HG03159 (cell line): ENCODE measurements around the gene RPH3AL.
"Not testable (repeated sequence)": the region's sequence is repeated elsewhere in the genome, so short reads cannot be mapped to it uniquely, and the experiment has no call there.

Source experiments
- ATAC-seq: cut with Tn5 transposase; IDR thresholded peaks from one replicate; pipeline ENCODE4 v1.9.1; 2021; ENCODE audit warnings: mild to moderate bottlenecking, moderate library complexity; ENCODE audit not compliant: unreplicated experiment

Gene RPH3AL

DNA sequence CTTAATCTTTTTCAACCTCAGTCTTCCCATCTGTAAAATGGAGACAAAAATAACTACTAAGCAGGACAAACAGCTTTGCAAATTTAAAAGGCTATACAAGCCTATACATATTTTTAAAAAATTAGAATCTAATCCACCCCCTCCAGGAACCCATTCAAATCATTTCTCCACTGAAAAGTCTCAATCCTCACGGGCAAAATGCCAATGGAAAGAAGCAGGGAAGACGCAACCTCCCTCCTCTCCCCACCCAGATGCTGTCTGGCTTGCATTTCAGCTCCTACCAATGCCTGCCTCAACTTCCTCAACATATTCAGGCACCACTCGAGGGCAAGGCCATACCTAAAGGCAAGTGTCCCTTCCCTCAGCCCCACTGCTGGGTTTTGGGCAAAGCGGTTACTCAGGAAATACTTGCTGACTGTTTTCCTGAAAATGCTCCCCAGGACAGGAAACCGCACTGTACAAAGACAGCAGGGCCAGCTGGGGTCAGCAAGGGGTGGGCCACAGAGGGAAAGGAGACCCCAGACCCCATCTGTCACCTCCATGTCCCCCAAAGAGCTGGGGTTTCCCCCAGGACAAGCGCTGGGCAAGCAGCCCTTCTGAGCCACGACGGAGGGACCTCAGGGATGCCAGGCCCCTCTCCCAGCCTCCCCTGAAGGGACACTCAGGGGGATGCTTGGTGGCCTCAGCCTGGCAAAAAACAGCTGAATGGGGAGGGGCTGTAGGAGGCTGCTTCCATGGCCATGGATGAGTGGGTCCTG lies 123.5 kb downstream of the RPH3AL start:
- ATAC-seq = no peak

DNA sequence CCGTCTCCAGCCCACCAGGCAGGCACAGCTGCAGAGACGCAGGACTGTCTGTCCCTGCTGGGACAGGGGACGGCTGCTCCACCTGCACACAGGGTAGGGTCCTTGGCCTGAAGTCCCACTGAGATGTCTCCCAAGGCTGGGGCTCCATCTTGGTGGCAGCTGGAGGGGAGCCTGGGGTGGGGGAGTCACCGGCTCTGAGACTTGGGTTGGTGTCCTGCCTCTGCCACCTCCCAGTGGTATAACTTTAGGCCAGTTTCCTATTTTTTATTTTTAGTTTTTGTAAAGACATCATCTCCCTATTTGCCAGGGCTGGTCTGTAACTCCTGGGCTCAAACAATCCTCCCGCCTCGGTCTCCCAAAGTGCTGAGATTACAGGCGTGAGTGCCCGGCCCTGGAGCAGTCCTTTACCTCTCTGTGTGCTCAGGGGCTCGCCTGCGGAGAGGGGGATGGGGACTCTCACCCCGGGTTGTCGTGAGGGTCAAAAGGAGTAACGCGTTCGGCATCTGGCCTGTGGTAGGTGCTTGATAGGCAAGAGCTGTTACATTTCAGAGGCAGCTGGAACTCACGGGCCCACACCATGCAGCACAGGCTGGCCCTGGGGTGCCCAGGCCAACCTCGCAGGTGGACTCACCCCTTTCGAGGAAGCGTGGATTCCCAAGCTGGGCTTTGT lies 124.5 kb downstream of the RPH3AL start:
- no peak for ATAC-seq

DNA sequence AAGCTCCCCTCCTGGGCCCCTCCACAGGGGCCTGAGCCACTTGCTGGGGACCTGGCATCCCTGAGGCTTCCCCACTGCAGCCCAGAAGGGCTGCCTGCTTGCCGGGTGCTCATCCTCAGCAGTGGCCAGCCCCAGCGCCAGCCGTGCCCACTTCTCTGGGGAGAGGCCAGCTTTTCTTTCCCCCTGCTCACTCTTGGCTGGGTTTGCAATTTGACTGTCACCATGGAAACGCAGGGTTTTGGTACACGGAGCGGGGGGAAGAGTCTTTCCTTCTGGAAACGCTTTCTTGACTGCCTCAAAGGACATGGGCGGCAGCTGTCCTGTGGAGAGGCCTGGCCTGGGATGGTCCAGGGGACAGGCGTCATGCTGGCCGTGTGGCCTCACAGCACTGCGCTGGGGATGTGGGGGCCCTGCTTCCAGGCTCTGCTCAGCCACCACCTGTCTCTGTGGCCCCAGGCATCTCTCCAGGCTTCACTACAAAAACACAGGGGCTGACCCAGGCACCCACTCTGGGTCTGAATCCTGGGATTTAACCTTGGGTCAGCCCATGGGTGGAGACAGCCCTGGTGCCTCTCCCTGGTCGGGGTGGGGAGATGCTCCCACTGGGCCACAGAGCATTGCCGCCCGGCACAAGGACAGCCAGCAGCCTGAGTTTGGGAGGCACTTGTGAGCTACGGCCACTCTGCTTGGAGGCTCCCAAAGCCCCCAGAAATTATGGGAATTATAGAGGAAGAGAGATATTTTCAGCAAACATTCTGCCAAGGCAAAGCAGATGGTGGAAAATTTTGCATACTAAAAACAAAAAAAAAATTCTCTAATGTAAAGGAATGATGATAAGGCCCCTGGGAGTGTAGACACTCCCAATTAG lies 125.3 kb downstream of the RPH3AL start:
- no peak for ATAC-seq

DNA sequence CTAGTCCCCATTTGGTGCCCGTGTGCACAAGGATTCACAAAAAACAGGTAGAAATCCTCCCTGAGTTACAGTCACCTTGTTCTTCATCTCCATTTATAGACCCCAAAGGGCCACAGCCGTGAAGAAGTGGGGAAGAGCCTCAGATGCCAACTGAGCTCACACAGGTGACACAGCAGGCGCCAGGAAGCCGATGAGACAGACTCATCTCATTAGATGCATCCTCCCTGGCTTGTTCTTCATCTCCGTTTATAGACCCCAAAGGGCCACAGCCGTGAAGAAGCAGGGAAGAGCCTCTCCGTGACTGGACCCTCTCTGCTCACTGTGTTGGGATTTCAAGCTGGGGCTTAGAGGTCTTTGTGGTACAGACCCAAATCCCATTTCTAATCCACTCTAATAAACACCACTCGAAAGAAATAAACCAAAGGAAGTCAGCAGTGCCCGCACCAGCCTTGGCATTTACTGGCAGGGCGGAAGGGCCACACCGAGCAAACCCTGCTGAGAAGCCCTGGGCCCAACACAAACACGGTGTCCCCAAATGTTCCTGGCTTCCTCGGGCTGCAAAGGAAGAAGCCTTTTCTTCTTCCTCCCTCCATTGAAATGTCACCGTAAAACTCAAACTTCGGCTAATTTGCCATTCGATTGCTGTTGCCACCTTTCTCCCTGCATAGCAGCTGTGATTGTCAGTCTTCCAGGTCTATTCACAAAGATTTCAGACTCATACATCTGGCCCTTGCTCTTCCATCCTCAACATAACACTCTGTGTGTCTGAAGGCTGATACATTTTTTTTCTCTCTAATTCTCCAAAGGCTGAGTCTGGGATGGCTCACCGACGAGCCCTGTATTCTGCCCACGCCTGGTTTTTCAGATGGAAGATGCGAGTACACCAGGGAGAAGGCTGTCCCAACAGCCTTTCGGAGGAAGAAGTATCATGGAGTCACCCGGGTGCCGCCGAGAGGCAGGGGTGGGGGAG lies 126.2 kb downstream of the RPH3AL start:
- no peak for ATAC-seq

DNA sequence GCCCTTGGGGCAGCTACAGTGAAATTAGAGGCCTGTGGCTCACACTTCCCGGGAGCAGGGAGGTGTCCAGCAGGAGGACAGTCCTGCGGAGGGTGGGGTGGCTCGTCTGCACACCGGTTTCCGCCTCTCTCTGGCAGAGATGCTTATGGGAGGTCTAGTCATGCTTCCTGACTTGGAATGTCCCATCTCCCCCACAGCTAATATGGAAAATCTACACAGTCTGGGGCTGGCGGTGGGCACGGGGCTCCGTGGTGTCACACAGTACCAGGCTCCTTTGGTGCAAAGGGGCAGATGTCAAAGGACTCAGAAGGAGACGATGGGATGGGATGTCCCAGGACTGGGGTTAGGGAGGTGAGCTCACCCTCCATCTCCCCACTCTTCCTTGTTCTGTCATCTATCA lies 127.1 kb downstream of the RPH3AL start:
- no peak for ATAC-seq

DNA sequence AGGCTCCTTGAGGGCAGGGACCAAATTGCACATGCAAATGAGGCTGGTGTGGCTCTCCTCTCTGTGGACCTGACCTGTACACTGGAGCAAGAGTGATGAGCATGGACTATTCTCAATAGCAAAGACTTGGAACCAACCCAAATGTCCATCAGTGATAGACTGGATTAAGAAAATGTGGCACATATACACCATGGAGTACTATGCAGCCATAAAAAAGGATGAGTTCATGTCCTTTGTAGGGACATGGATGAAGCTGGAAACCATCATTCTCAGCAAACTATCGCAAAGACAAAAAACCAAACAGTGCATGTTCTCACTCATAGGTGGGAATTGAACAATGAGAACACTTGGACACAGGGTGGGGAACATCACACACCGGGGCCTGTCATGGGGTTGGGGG lies 128.0 kb downstream of the RPH3AL start:
- ATAC-seq = not testable (repeated sequence)

DNA sequence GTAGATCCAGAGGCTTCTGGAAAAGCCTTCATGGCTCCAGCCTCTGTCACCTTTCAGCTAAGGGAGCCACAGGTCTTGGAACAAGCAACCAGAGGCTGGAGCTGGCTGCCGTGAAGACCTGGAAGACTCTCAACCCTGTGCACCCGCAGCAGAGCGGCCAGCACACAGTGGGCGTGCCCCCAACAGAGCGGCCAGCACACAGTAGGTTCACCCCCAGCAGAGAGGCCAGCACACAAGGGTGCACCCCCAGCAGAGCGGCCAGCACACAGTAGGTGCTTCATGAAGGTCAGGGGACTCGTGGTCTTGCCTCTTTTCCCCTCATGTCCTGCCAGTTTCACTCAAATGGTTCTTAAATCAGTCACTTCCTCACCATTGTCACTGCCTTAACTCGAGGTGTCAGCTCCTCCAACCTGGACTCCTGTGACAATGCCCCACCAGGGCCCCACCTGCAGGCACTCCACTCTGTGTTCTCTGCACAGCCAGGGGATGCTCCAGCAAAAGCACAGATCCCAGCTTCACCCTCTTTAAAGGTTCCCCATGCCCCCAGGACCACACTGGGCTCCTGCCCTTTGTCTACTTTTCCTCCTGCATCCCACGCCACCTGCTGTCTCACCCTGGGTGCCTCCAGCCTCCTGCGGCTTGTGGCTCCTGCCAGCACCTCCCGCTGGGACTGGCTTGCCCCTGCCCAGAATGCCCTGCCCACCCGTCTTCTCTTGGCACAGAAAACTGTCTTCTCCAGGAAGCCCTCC lies 128.7 kb downstream of the RPH3AL start:
- no peak for ATAC-seq

DNA sequence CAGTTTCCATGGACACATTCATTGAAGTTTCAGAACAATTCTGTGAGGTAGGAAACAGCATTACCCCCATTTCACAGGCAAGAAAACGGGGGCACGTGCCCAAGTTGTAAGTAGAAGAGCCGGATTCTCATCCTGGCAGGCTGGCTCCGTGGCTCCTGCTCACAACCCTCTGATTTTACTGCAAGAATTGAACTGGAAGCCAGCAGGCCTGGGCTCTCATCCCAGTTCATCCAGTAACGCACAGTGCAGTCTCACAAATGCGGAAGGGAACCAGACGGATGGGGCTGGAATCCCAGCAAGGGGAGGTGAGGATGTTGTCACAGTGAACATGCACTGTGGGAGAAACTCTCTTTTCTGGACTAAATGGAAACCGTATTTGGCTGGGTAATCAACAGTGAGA lies 130.4 kb downstream of the RPH3AL start:
- ATAC-seq = no peak

DNA sequence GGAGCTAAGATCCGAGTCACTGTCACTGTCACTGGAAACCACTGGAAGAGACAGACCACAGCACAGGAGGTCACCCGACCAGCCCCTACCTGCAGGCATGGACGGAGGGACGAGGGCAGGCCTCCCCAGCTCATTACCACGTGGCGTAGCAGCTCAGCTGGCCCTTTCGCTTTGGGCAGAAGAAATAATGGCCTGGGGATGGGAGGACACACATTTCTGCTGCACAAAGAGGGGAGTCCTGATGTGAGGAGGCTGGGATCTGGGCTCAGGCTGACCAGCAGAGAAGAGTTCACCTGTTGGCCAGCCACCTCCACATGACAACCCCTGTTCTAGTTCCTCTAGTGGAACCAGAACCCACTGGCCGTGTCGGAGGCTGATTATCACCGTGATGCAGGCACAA lies 132.9 kb downstream of the RPH3AL start:
- no peak for ATAC-seq

DNA sequence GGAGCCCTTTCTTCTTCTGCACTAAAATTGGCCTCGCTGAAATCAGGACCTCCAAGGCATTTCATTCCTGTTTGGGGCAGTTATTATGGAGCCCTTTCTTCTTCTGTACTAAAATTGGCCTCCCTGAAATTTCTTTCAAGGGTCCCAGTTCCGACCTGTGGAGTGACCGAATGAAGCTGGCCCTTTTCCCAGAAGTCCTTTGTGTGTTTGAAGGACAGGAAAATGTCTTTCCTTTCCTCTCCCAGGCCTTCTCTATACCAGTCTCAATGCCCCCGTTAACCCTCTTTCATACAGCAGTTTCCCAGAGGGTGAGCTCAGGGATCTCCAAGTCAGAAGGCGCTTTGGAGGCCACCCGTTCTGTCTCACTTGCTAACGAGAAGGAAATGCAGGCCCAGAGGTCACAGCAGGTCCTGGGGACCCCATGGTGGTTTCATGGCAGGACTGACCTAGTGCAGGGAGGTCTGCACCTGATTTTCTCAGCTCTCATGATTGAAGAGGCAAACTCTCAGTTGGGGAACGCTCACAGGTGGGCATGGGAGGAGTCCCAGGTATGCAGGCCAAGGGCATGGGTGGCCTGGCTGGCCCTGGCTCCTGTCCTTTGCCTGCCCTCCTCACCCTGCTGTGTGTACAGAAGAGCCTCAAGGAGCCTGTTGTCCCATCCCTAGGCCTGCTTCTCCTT lies 134.0 kb downstream of the RPH3AL start:
- ATAC-seq = no peak

DNA sequence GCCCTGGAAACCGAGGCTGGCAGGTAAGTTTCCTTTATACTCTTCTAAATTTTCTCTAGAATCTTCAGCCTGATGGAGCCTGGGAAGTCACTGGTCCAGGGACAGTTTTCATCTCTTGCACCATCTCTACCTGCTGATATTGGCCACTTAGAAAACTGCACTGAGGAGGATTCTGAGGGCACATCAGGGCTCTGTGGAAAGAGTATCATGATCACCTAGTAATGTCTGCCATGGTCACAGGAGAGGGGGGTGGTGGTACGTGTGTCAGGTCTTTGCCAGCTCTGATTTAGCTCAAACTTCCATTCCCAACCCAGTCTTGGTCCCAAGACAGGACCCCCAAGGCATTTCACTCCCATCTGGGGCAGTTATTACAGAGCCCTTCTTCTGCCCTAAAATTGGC lies 136.0 kb downstream of the RPH3AL start:
- no peak for ATAC-seq

DNA sequence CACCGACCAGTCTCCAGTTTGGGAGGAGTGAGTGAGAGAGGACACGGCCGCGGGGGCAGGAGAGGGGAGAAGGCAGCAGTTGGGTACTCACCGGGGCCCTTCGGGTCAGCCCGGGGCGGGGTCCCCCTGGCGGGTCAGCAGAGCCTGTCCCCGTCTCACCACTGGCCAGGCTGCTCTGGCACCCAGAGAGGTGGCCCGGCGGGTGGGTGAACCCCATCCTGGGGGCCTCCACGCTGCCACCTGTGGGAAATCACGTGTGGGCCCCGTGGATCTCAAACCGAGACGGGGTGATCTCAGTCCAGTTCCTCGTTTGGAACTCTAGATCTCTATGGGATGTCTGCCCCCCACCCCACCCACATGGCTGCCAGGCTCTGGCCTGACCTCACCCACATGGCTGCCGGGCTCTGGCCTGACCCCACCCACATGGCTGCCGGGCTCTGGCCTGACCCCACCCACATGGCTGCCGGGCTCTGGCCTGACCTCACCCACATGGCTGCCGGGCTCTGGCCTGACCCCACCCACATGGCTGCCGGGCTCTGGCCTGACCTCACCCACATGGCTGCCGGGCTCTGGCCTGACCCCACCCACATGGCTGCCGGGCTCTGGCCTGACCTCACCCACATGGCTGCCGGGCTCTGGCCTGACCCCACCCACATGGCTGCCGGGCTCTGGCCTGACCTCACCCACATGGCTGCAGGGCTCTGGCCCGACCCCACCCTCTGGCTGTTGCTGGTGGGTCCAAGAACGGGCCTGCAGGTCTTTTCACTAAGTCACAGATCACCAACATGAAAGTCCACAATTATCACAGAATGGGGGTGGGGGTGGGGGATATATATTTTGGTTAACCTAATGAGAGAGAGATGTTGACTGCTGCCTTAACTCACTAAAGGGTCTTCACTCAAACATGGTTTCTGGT lies 136.8 kb downstream of the RPH3AL start:
- not testable (repeated sequence) for ATAC-seq

DNA sequence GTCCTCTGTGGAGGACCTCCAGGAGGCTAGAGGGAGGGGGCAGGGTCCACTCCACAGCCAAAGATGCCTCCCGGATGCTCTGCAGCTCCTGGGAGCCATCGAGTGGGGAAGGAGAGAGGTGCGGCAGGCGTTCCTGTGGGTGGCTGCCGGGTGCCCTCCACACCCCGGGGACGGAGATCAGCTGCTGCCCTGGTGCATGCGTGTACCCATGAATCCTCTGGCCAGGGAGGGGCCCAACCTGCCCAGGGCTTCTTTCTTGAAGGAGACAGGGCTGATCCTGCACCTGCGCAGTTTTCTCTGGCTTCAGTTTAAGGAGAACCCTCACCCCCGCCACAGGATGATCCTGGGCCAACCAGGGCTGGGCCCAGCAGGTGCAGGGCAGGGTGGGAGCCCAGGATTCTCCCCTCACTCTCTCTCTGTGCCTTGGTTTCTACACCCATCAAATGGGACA lies 137.7 kb downstream of the RPH3AL start:
- no peak for ATAC-seq

DNA sequence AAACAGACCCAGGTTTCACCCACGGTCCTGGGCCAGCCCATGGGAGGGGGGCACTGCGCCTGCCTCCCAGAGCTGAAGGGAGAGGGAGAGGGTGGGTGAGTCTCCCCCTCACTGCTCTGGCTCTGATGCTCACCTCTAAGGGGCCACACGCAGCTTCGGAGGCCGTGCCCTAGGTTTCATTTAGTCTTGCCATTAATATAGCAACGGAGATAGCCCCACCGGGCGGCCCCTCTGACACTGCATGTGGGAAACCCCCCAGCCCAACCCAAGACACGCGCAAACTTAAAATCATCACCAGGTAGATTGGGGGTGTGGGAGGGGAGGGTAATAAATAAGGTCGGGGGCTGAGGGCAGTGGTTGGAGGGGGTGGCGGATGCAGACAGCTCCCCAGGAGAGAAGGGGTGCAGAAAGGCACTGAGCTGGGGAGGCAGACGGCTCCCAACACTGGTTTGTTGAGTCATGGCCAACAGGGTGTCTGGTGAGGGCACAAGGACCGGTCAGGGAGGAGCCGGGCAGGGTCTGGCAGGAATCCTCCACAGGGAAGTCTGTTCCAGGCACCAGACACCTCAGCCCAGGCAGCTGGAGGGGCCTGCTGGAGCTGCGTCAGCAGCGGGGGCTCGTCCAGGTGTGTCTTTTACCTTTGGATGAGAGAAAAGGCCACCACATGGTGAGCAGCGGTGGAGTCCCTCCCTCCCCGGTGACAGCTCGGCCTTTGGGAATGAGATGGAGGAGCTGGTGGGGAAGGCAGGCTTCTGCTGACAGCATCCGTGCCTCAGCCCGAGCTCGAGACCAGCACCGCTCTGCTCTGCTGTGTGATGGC lies 139.1 kb downstream of the RPH3AL start:
- ATAC-seq = no peak

DNA sequence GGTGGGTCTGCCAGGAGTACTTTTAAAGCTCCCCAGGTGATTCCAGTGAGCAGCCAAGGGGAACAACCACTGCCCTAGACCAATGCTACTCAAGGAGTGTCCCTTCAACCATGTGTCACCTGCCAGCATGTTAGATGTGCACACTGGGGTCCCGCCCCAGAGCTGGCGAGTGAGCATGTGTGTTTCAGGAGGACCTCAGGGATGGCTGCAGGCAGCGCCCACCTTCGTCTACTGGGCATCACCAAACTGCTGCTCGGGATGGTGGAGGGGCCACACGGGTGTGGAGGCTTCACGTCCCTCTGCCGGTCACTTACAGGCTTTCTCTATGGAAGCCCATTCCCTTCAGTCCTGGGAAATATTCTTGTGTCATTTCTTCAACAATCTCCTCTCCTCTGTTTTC lies 142.2 kb downstream of the RPH3AL start:
- ATAC-seq = no peak

DNA sequence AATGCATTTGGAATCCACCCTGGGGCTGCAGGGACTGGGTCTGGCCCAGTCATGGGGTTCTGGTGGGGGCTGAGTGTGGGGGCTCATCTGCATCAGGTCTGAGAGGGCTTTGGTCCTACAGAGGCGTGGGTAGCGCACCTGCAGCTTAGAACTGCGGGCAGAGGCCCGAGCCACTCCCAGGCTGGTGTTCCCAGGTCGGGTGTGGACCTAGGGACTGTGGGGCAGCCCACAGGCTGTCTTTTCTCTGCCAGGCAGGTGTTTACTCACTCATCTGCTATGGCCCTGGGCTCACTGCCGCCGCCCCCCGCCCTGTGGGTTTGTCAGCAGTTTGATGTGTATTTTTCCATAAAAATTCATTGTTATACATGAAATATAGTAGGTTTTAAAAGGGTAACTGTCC lies 144.2 kb downstream of the RPH3AL start:
- no peak for ATAC-seq

DNA sequence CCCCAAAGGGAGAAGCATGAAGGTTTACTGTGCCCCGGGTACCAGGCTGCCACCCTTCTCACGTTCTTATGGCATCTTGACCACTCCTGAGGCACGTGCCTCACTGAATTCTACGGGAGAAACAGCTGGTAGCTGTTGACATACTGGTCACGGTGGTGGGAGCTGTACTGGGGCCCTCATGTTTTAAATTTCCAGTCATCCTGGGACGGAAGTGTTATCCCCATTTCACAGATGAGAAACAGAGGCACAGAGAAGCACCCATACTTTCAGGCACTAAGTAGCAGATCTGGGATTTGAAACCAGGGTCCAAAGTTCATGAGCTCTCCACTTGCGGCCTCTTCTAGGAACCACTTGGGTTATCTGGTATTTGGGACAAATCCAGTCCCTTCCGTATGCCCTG lies 144.8 kb downstream of the RPH3AL start:
- no peak for ATAC-seq
